D341Med (cell line): ENCODE data around the gene CACNB4.

Source experiments
- DNase-seq: peaks from one replicate; pipeline ENCODE4 v3.0.0; 2012; ENCODE audit warnings: low spot score

CACNB4 gene

GRCh38 chr2:152088006-152088405, 10.8 kb downstream of the CACNB4 start:
- DNase-seq: no peak

GRCh38 chr2:152086231-152086630, 12.6 kb downstream of the CACNB4 start:
- no peak for DNase-seq

DNA sequence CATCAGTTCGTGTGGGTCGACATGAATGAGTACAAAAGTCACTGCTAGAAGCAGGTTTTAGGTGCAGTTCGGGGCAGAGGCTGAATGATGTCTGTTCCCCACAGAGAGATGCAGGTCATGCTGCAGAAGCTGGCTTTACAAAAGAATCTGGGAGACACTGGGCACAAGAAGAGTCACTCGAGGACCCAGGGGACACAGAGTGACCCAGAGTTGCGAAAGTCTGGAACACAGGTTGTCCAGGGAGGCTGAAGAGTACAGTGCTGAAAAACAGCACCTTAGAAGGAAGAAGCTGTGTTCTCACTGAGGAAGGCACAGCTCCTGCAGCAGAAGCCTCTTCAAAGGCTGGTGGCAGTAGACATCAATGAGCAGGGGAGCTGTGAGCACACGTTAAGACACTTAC, 14.8 kb downstream of the CACNB4 start:
- no peak for DNase-seq

GRCh38 chr2:152083202-152083875, 15.5 kb downstream of the CACNB4 start:
- DNase-seq: no peak

DNA sequence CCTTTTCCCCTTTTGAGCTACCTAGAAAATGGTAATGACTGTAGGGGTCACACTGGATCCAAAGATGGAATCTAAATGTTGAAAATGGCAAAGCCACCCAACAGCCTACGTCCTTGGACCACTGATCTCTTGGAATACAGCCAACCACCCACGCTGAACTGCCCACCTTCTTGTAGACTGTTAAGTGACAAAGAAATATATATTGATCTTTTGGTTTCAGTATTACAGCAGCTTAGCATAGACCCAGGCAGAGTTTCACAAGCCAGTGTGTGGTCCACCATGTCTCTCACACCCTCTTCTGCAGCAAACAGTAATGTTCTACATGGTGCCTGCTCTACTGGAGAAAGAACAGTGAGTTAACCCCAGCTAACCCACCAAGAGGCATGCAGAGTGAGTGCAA, 20.2 kb downstream of the CACNB4 start:
- DNase-seq: no peak

- DNase-seq: no peak
Observed at GRCh38 chr2:152078023-152078422, 20.8 kb downstream of the CACNB4 start.

DNA sequence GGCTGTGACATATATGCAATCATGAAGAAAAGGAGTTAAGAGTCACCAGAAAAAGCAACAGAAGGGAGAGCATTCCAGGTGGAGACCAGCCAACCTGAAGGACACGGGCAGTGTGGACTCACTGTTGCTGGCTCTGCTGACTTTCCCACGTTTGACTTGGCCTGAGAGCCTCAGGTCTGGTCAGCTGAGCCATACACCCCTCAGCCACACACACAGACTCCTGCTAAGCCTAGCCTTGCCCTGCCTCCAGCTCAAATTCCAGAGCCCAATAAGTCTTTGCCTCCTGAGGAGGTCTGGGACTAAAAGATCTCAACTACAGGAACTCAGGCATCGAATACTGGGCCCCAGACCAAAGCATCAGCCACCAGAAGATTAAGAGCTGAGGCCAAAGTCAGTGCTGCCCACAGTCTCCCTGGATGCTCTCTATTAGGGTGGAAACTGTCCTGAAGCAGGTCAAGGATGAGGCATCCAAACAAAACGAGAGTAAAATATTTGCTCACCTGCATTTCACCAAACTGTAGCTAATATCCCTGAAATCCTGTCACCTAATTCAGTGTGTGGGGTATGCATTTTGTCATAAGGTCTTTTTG, 23.3 kb downstream of the CACNB4 start:
- DNase-seq: no peak

DNA sequence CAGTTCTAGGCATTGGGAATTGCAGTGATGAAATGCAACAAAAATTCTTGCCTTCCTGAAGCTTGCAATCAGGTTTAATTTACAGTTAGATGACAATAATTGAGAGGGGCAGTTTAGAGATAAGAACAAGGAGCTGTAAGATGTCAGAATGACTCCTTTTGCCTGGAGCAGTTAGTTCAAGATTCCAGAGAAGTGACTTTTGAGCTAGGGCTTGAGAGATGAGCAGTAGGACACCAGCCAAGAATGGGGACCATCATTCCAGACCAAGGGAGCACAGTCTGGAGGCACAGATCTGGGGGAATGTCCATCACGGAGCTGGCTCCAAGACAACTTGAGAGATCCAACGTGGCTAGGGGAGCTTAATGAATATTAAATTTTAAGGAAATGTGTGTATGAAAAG, 26.8 kb downstream of the CACNB4 start:
- no peak for DNase-seq

DNA sequence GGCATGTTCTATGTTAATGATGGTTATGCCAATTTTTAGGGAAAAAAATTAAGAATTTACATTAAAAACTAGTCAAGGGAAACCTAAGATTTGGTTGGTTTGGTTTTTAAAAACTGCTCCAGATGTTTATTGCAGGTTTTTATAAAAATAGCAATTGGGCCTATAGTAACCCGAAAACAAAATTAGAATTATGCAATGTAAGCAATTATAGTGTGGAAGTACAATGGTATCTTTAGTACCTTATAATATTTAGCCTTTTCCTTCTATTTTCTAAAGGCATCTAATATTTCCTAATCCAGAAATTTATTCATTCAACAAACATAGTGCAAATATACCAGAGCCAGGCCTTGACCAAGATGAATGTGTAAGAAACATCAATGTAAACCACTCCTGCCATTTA, 27.3 kb downstream of the CACNB4 start:
- no peak for DNase-seq

GRCh38 chr2:152071092-152071491, 27.8 kb downstream of the CACNB4 start:
- DNase-seq: no peak

DNA sequence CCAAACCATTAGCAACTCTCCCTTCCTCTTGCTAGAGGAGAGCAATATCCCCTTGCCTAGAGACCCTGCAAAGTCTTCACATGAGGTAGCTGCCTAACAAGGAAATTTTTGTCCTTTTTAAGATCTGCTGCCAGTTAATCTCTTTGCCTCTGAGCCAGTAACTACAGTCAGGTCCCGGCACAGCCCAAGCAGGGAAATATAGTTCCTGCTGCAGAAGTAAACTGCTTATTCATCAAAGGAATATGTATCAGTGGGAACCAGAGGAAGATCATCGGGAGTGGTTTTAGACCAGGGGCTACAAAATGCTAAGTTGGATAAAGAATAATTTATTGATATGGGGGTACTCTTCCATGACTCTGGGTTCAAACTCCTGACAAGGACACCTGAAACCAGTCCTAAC, 30.6 kb downstream of the CACNB4 start:
- no peak for DNase-seq

DNA sequence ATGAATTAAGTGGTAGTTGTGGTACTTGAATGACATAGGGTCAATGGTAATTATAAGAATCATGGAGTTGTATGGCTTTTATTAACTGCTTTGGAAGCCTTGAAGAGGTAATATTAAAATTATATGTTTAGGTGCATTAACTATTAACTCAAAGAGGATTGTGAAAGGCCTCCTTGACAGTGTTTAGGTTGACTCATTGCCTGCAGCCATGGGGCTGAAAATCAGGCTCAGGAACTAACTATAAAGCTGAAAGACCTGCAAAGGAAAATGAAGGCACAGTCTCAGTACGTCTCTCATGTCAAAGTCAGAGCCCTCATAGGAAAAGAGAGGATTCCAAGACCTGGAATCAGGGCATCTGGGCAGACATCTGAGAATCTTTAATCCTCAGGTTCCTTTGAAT, 31.0 kb downstream of the CACNB4 start:
- no peak for DNase-seq

GRCh38 chr2:152065945-152066344, 32.9 kb downstream of the CACNB4 start:
- DNase-seq: no peak

GRCh38 chr2:152064001-152064400, 34.8 kb downstream of the CACNB4 start:
- no peak for DNase-seq

DNA sequence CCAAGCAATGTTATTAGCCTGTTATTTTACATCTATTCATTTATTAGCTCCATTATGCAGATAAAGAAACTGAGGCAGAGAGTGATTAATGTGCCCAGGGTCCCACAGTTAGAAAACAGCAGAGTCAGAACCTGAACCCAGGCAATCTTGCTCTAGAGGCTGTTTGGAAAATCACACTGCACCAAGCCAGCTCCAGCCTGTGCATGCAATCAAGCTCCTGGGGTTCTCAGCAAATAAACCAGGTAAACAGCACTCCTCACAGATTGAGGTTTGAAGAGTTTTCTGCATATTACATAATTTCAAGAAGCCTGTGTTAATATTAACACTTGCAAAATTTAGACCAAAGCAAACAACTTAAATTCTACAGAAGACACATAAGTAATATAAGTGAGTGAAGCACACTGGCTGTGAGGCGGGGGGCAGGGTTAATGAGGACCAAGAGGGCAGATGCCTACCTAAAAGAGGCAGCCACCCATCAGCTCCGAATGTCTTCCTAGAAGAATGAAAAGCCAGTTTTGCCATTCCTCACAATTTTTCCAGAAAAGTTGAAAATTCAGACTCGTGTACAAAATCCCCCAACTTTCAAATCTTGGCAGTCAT, 35.4 kb downstream of the CACNB4 start:
- DNase-seq: no peak

GRCh38 chr2:152062125-152063091, 36.4 kb downstream of the CACNB4 start:
- DNase-seq: peak; percentile 49

GRCh38 chr2:152061383-152061782, 37.5 kb downstream of the CACNB4 start:
- DNase-seq: no peak

GRCh38 chr2:152058655-152059054, 40.2 kb downstream of the CACNB4 start:
- DNase-seq: no peak

DNA sequence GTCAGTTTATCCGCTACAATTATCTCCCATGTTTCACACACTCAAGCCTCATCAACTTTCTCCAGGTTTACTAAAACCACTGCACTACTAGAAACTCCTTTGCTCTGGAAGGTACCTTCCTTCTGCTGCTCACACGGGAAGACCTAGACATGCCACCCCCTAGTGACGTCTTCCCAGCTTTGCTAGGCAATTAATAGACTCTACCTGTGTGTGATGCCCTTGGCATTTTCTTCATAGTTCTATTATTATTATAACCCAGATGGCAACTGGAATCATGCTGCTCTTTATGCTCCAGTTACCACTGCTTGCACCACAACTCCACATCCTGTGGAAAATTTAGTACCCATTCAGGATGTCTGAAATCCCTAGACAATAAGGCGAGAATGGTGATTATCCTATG, 42.4 kb downstream of the CACNB4 start:
- no peak for DNase-seq

DNA sequence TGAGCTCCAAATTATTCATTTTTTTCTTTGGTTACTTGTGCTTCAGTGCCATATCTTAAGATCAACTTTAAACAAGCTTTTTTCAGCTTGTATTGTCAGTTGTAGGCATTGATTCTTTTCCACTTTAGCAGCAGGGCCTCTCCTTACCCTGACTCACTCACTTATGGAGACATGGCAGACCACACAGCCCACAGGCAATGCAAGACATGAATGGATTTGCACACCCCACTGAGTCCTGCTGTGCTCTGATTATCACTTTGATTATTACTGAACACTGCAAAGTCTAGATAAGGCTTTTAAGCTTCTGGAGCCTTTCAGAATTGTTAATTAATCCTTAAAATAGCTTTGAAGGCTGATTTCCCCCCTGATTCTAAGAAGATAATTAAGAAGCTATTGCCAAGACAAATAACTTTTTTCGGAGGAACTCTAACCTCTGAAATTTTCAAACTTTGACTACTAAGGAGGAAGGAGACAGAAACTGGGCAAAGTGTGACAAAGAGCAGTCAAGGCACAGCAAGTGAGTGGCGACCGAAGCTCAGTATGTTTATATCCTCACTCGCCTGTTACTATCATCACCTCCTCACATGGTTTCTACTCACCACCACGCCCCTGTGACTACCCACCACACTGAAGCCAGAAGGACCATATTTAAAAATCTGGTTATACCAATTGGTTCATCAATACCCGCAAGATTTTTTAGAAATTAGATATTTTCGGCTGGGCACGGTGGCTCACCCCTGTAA, 43.3 kb downstream of the CACNB4 start:
- DNase-seq: no peak

- no peak for DNase-seq
Observed at GRCh38 chr2:152054593-152054992, 44.3 kb downstream of the CACNB4 start.

DNA sequence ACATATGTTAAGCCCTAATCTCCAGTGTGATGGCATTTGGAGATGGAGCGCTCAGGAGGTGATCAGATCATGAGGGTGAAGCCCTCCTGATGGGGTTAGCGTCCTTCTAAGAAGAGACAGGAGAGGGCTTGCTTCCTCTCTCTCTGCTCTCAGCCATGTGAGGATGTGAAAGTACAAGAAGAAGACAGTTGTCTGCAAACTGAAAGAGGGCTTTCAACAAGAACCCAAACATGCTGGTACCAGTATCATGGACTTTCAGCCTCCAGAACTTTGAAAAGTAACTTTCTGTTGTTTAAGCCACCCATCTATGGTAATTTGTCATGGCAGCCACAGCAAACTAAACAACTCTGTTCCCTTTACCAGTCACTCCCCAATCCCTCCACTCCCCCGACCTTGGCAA, 47.4 kb downstream of the CACNB4 start:
- DNase-seq: no peak
